ENCODE data around the gene MAMDC2.

GRCh38 chr9:70013598-70014196 lies 30.0 kb upstream of the MAMDC2 start:
- TF ChIP-seq CTCF (conservative IDR thresholded peaks at IDR 0.05 in 1 of 2, IDR thresholded peaks at IDR 0.05 in 1 of 2; ENCODE audit: low read depth in 1 of 2, low read length in 2 of 2) (no peak), EZH2 (IDR thresholded peaks at IDR 0.05; ENCODE audit: low read length, missing control alignments) (no peak)
